Parathyroid adenoma (tissue), 2 donors: ENCODE data around the gene UQCRH.
A peak's percentile ranks its signal among the peaks of the same experiment; 100 is the strongest.
"Not testable (repeated sequence)": the region's sequence is repeated elsewhere in the genome, so short reads cannot be mapped to it uniquely, and the experiment has no call there.

ENCODE experiments used
- H2AFZ ChIP-seq: fragments of 300-600 bp; sonication (generic); one replicate; pipeline ENCODE4 v1.7.0; 2017; ENCODE audit warnings: antibody characterized with exemption, mild to moderate bottlenecking
- H3K27ac ChIP-seq: fragments of 300-600 bp; sonication (generic); one replicate; pipeline ENCODE4 v1.7.0; 2017
- H3K27me3 ChIP-seq: fragments of 300-600 bp; sonication (generic); one replicate; pipeline ENCODE4 v1.7.0; 2017; ENCODE audit warnings: low read length; ENCODE audit not compliant: control insufficient read depth, insufficient read depth
- H3K36me3 ChIP-seq: fragments of 300-600 bp; sonication (generic); one replicate; pipeline ENCODE4 v1.7.0; 2017; ENCODE audit warnings: low read length; ENCODE audit not compliant: control insufficient read depth, insufficient read depth
- H3K4me1 ChIP-seq: fragments of 300-600 bp; sonication (generic); one replicate; pipeline ENCODE4 v1.7.0; 2017; ENCODE audit warnings: control low read depth
- H3K4me2 ChIP-seq: fragments of 300-600 bp; sonication (generic); one replicate; pipeline ENCODE4 v1.7.0; 2017; ENCODE audit warnings: low read length
- H3K4me3 ChIP-seq: fragments of 300-600 bp; sonication (generic); one replicate; pipeline ENCODE4 v1.7.0; 2017; ENCODE audit warnings: low read depth, low read length
- H3K79me2 ChIP-seq: fragments of 300-600 bp; sonication (generic); one replicate; pipeline ENCODE4 v1.7.0; 2017; ENCODE audit warnings: control low read depth
- H3K9ac ChIP-seq: fragments of 300-600 bp; sonication (generic); one replicate; pipeline ENCODE4 v1.7.0; 2017; ENCODE audit warnings: mild to moderate bottlenecking
- H3K9me3 ChIP-seq: fragments of 300-600 bp; sonication (generic); one replicate; pipeline ENCODE4 v1.7.0; 2017; ENCODE audit warnings: low read length; ENCODE audit not compliant: control insufficient read depth
- CTCF ChIP-seq: fragments of 300-600 bp; sonication (generic); IDR thresholded peaks from one replicate; pipeline ENCODE4 v1.7.0; 2017; ENCODE audit warnings: antibody characterized with exemption, mild to moderate bottlenecking
- donor health status: primary hyperparathyroidism.

The UQCRH gene

GRCh38 chr1:46325285-46326076, 22.0 kb downstream of the UQCRH start:
- not testable (repeated sequence) for H3K27me3 ChIP-seq, H3K9me3 ChIP-seq, H3K79me2 ChIP-seq, H3K4me3 ChIP-seq, H3K27ac ChIP-seq, H3K36me3 ChIP-seq, H3K9ac ChIP-seq, H3K4me2 ChIP-seq, H2AFZ ChIP-seq, H3K4me1 ChIP-seq

GRCh38 chr1:46328182-46328581, 24.7 kb downstream of the UQCRH start:
- not testable (repeated sequence) for H3K4me2 ChIP-seq, H3K79me2 ChIP-seq, H3K27me3 ChIP-seq, H3K4me1 ChIP-seq, H3K4me3 ChIP-seq, H3K36me3 ChIP-seq, H3K9ac ChIP-seq, H3K27ac ChIP-seq, H2AFZ ChIP-seq, H3K9me3 ChIP-seq

- not testable (repeated sequence) for H3K36me3 ChIP-seq, H3K4me1 ChIP-seq, H3K9ac ChIP-seq, H2AFZ ChIP-seq, H3K79me2 ChIP-seq, H3K4me3 ChIP-seq, H3K9me3 ChIP-seq, H3K4me2 ChIP-seq, H3K27ac ChIP-seq, H3K27me3 ChIP-seq
Observed at GRCh38 chr1:46329807-46330206, 26.3 kb downstream of the UQCRH start.

- H3K9me3 ChIP-seq, H3K27me3 ChIP-seq, H3K36me3 ChIP-seq, H3K9ac ChIP-seq, H3K79me2 ChIP-seq, H3K4me3 ChIP-seq, H3K4me1 ChIP-seq, H3K4me2 ChIP-seq, H2AFZ ChIP-seq, H3K27ac ChIP-seq: not testable (repeated sequence)
Observed at GRCh38 chr1:46330381-46330780, 26.9 kb downstream of the UQCRH start.

GRCh38 chr1:46331786-46332540, 28.5 kb downstream of the UQCRH start:
- not testable (repeated sequence) for H3K27ac ChIP-seq, H3K36me3 ChIP-seq, H3K4me2 ChIP-seq, H3K27me3 ChIP-seq, H3K9me3 ChIP-seq, H3K79me2 ChIP-seq, H3K4me3 ChIP-seq, H2AFZ ChIP-seq, H3K9ac ChIP-seq, H3K4me1 ChIP-seq

GRCh38 chr1:46333300-46334029, 30.0 kb downstream of the UQCRH start:
- H3K27ac ChIP-seq, result no peak overlapping the region
- TF ChIP-seq CTCF, result peak; percentile 23

GRCh38 chr1:46334030-46334384, 30.5 kb downstream of the UQCRH start:
- no peak overlapping the region for H3K4me2 ChIP-seq
- H3K9me3 ChIP-seq, result no peaks in the 10 kb centered on the region
- no peak overlapping the region for H3K27ac ChIP-seq

More at GRCh38 chr1:46333300-46334029, 30.0 kb downstream of the UQCRH start:
- Histone ChIP-seq H3K79me2 (no peaks in the 10 kb centered on the region), H3K9me3 (no peaks in the 10 kb centered on the region), H3K27me3 (no peaks in the 10 kb centered on the region), H3K9ac (no peak overlapping the region), H2AFZ (no peak overlapping the region), H3K4me1 (no peaks in the 10 kb centered on the region), H3K4me3 (no peak overlapping the region), H3K36me3 (no peaks in the 10 kb centered on the region), H3K4me2 (no peak overlapping the region)

More at GRCh38 chr1:46334030-46334384, 30.5 kb downstream of the UQCRH start:
- no peak overlapping the region for H3K4me3 ChIP-seq
- no peaks in the 10 kb centered on the region for H3K27me3 ChIP-seq
- no peaks in the 10 kb centered on the region for H3K79me2 ChIP-seq
- TF ChIP-seq CTCF, result no peak
- H3K9ac ChIP-seq, result no peak overlapping the region
- no peaks in the 10 kb centered on the region for H3K4me1 ChIP-seq
- no peaks in the 10 kb centered on the region for H3K36me3 ChIP-seq
- H2AFZ ChIP-seq, result no peak overlapping the region
